ENCODE measurements around the gene MBOAT2.

MBOAT2 gene

DNA sequence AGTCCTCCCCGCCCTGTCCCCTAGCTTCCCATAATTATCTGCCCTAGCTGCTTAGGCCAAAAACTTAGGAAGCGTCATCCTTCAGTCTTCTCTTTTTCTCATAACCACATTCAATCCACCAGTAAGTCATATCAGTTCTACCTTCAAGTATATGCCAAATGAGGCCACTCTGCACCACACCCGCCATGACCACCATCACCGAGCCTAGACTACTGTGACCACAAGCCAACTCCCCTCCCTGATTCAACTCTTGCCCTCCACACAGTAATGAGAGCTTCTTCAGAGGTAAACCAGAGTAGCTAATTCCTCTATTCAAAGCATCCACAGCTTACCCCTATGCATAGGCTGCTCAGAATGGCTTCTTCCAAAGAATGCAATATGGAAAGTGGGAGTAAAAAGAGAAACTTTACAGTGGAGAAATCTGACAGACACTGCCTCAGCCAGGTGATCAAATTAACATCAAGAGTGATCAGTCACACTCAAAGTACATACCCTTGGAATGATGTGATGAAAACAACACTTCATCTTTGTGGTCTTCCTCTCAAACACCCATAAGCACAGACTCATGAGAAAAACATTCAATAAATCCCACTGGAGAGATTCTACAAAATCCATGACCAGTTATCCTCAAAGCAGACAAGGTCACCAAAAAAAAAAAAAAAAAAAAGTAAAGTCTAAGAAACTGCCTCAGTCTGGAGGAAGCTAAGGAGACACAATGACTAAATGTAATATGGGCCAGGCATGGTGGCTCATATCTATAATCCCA lies 17.7 kb downstream of the MBOAT2 start:
- Histone ChIP-seq H3K4me1 (ENCODE audit: low read depth, poor library complexity, severe bottlenecking) (no peaks in the 10 kb centered on the region), H2AFZ (ENCODE audit: low read depth) (no peak overlapping the region), H3K4me3 (IDR thresholded peaks at IDR 0.05; ENCODE audit: insufficient read depth, low read depth, low read length) (no peak overlapping the region), H3K9ac (no peak overlapping the region), H4K20me1 (ENCODE audit: insufficient read depth) (no peaks in the 10 kb centered on the region), H3K36me3 (ENCODE audit: insufficient read depth) (no peaks in the 10 kb centered on the region), H3K79me2 (ENCODE audit: insufficient read depth, low read depth) (no peaks in the 10 kb centered on the region), H3K27me3 (ENCODE audit: insufficient read depth, low read depth) (no peaks in the 10 kb centered on the region), H3K4me2 (no peak overlapping the region), H3K27ac (no peak overlapping the region)
- no peak for TF ChIP-seq CTCF (conservative IDR thresholded peaks at IDR 0.05; ENCODE audit: low read depth, low read length)

DNA sequence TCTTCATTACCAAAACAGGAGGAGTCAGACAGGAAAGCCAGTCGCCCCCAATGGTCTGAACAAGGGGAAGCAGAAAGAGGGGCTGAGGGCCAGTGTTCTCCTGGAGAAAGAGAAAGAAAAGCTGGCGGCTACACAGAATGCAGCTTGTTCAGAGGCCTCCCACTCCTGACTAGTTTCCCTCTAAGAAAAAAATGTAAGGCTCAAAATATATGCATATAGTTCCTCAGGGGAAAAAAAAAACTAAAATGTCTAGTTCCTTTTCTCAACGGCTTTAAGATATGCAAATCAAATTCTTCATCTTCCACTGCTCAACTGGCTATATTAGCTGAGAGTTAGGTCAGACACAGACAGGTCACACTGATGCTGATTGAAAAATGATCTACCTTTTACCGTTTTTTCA lies 18.6 kb downstream of the MBOAT2 start:
- Histone ChIP-seq H3K4me3 (IDR thresholded peaks at IDR 0.05; ENCODE audit: insufficient read depth, low read depth, low read length) (no peak overlapping the region), H3K4me2 (no peak overlapping the region), H3K79me2 (ENCODE audit: insufficient read depth, low read depth) (no peaks in the 10 kb centered on the region), H2AFZ (ENCODE audit: low read depth) (no peak overlapping the region), H3K27me3 (ENCODE audit: insufficient read depth, low read depth) (no peaks in the 10 kb centered on the region), H3K4me1 (ENCODE audit: low read depth, poor library complexity, severe bottlenecking) (no peaks in the 10 kb centered on the region), H4K20me1 (ENCODE audit: insufficient read depth) (no peaks in the 10 kb centered on the region), H3K36me3 (ENCODE audit: insufficient read depth) (no peaks in the 10 kb centered on the region), H3K9ac (no peak overlapping the region), H3K27ac (no peak overlapping the region)
- TF ChIP-seq CTCF (conservative IDR thresholded peaks at IDR 0.05; ENCODE audit: low read depth, low read length) = no peak

DNA sequence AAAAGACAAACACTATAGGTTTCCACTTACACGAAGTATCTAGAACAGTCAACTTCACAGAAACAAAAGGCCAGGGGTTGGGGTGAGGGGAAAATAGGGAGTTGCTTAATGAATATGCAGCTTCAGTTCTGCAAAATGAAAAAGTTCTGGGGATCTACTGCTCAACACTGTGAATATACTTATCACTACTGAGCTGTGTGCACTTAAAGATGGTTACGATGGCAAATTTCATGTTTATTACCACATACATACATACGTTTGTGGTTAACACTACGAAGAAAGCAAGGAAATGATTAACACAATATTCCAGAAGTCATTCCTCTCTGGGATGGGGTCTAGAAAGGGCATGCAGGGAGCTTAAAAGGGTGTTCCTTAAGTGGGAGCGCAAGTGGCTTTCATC lies 19.3 kb downstream of the MBOAT2 start:
- H3K9ac ChIP-seq = no peak overlapping the region
- H3K36me3 ChIP-seq (ENCODE audit: insufficient read depth) = no peaks in the 10 kb centered on the region
- no peak overlapping the region for H3K4me3 ChIP-seq (IDR thresholded peaks at IDR 0.05; ENCODE audit: insufficient read depth, low read depth, low read length)
- no peak overlapping the region for H3K27ac ChIP-seq
- no peak for TF ChIP-seq CTCF (conservative IDR thresholded peaks at IDR 0.05; ENCODE audit: low read depth, low read length)
- no peaks in the 10 kb centered on the region for H3K27me3 ChIP-seq (ENCODE audit: insufficient read depth, low read depth)
- H3K79me2 ChIP-seq (ENCODE audit: insufficient read depth, low read depth) = no peaks in the 10 kb centered on the region
- H4K20me1 ChIP-seq (ENCODE audit: insufficient read depth) = no peaks in the 10 kb centered on the region
- H3K4me2 ChIP-seq = no peak overlapping the region
- no peaks in the 10 kb centered on the region for H3K4me1 ChIP-seq (ENCODE audit: low read depth, poor library complexity, severe bottlenecking)
- no peak overlapping the region for H2AFZ ChIP-seq (ENCODE audit: low read depth)

DNA sequence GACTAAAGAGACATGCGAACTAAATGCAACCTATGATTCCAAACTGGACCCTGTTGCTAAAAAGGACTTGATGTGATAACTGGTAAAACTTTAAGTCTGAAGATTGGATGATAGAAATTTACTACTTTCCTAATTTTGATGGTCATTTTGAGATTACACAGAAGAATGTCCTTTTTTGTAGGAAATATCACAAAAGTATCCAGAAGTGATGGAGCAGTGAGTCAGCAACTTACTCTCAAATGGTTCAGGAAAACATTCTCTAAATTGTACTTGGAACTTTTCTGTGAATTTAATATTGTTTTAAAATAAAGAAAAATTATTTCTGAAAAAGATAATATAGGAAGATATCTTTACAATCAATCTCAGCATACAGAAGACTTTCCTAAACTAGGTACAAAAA lies 19.9 kb downstream of the MBOAT2 start:
- no peak overlapping the region for H3K4me2 ChIP-seq

More for the DNA sequence above, 19.9 kb downstream of the MBOAT2 start:
- Histone ChIP-seq H3K27ac (no peak overlapping the region), H2AFZ (ENCODE audit: low read depth) (no peak overlapping the region), H3K79me2 (ENCODE audit: insufficient read depth, low read depth) (no peaks in the 10 kb centered on the region), H3K27me3 (ENCODE audit: insufficient read depth, low read depth) (no peaks in the 10 kb centered on the region), H3K4me3 (IDR thresholded peaks at IDR 0.05; ENCODE audit: insufficient read depth, low read depth, low read length) (no peak overlapping the region), H3K9ac (no peak overlapping the region), H3K4me1 (ENCODE audit: low read depth, poor library complexity, severe bottlenecking) (no peaks in the 10 kb centered on the region), H3K36me3 (ENCODE audit: insufficient read depth) (no peaks in the 10 kb centered on the region), H4K20me1 (ENCODE audit: insufficient read depth) (no peaks in the 10 kb centered on the region)
- no peak for TF ChIP-seq CTCF (conservative IDR thresholded peaks at IDR 0.05; ENCODE audit: low read depth, low read length)

Measured in KMS-11 (cell line).